Measurements from ENCODE around the gene EVI5L.

- TF ChIP-seq CTCF (IDR thresholded peaks at IDR 0.05) (no peak), EP300 (IDR thresholded peaks at IDR 0.05) (no peak), POLR2A (IDR thresholded peaks at IDR 0.05) (no peak)
Observed at GRCh38 chr19:7888826-7889217, 58.8 kb downstream of the EVI5L start.
